Measurements from ENCODE around the gene IL2RA.
"Not testable (repeated sequence)": the region's sequence is repeated elsewhere in the genome, so short reads cannot be mapped to it uniquely, and the experiment has no call there.

Gene IL2RA

GRCh38 chr10:6062101-6062771 is at the start of gene IL2RA:
IL2RA (minus strand) TSS chr10:6062367; CDS start chr10:6062151, 216 bp downstream.
- Histone ChIP-seq H3K9ac (ENCODE audit: low read depth in 1 of 2, low read length in 2 of 2) (peak within 1 kb of the TSS in 1 of 2 donors; percentile 35), H3K4me3 (ENCODE audit: low read length in 2 of 2) (peak within 1 kb of the TSS; percentile 11 to 58), H3K27ac (ENCODE audit: low read depth in 2 of 2, low read length in 2 of 2) (no peak within 1 kb of the TSS), H3K27me3 (ENCODE audit: control insufficient read depth in 2 of 2, insufficient read depth in 2 of 2, low read length in 2 of 2) (no peaks in the 10 kb centered on the region), H3K9me3 (ENCODE audit: control insufficient read depth in 2 of 2, low read length in 2 of 2) (no peaks in the 10 kb centered on the region), H3K4me1 (ENCODE audit: control insufficient read depth in 2 of 2, insufficient read depth in 2 of 2, low read length in 2 of 2) (no peaks in the 10 kb centered on the region), H3K36me3 (ENCODE audit: control insufficient read depth in 2 of 2, insufficient read depth in 2 of 2, low read length in 2 of 2) (no peaks in the 10 kb centered on the region)

DNA sequence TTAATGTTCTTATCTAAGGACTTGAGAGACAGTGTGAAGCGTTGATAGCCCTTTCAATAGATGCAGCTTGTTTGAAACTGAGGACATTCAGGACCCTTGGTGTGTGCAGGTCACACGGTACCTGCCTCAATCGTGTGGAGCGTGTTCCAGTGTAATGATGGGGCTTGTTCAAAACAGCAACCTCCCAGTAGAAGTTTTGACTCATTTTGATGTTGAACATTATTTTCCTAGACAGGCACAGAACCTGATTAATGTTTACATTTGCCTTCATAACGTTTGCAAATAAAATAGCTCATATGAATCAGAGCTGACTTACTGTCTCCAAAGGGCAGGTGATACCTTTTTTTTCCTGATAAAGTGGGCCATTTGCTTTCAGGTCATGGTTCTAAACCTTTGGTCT is 48.0 kb upstream of the IL2RA start:
- Histone ChIP-seq H3K4me1 (ENCODE audit: control insufficient read depth in 2 of 2, insufficient read depth in 2 of 2, low read length in 2 of 2) (peaks cover 0 to 2% of the 10 kb centered on the region in 2 donors), H3K36me3 (ENCODE audit: control insufficient read depth in 2 of 2, insufficient read depth in 2 of 2, low read length in 2 of 2) (peaks cover 74 to 79% of the 10 kb centered on the region in 2 donors), H3K27me3 (ENCODE audit: control insufficient read depth in 2 of 2, insufficient read depth in 2 of 2, low read length in 2 of 2) (no peaks in the 10 kb centered on the region), H3K4me3 (ENCODE audit: low read length in 2 of 2) (no peak overlapping the region), H3K9ac (ENCODE audit: low read depth in 1 of 2, low read length in 2 of 2) (no peak overlapping the region), H3K27ac (ENCODE audit: low read depth in 2 of 2, low read length in 2 of 2) (no peak overlapping the region), H3K9me3 (ENCODE audit: control insufficient read depth in 2 of 2, low read length in 2 of 2) (no peaks in the 10 kb centered on the region)

- H3K27me3 ChIP-seq (ENCODE audit: control insufficient read depth in 2 of 2, insufficient read depth in 2 of 2, low read length in 2 of 2), result no peaks in the 10 kb centered on the region
- no peaks in the 10 kb centered on the region for H3K9me3 ChIP-seq (ENCODE audit: control insufficient read depth in 2 of 2, low read length in 2 of 2)
- H3K4me3 ChIP-seq (ENCODE audit: low read length in 2 of 2), result no peak overlapping the region
- H3K4me1 ChIP-seq (ENCODE audit: control insufficient read depth in 2 of 2, insufficient read depth in 2 of 2, low read length in 2 of 2), result peaks cover 0 to 2% of the 10 kb centered on the region in 2 donors
- no peak overlapping the region for H3K27ac ChIP-seq (ENCODE audit: low read depth in 2 of 2, low read length in 2 of 2)
- H3K9ac ChIP-seq (ENCODE audit: low read depth in 1 of 2, low read length in 2 of 2), result no peak overlapping the region
- peaks cover 70 to 76% of the 10 kb centered on the region in 2 donors for H3K36me3 ChIP-seq (ENCODE audit: control insufficient read depth in 2 of 2, insufficient read depth in 2 of 2, low read length in 2 of 2)
Measured at GRCh38 chr10:6109444-6109775, 47.2 kb upstream of the IL2RA start.

GRCh38 chr10:6108631-6109443 is 46.7 kb upstream of the IL2RA start:
- Histone ChIP-seq H3K27me3 (ENCODE audit: control insufficient read depth in 2 of 2, insufficient read depth in 2 of 2, low read length in 2 of 2) (no peaks in the 10 kb centered on the region), H3K9me3 (ENCODE audit: control insufficient read depth in 2 of 2, low read length in 2 of 2) (no peaks in the 10 kb centered on the region), H3K4me1 (ENCODE audit: control insufficient read depth in 2 of 2, insufficient read depth in 2 of 2, low read length in 2 of 2) (peaks cover 0 to 2% of the 10 kb centered on the region in 2 donors), H3K36me3 (ENCODE audit: control insufficient read depth in 2 of 2, insufficient read depth in 2 of 2, low read length in 2 of 2) (peaks cover 68 to 73% of the 10 kb centered on the region in 2 donors), H3K27ac (ENCODE audit: low read depth in 2 of 2, low read length in 2 of 2) (no peak overlapping the region), H3K9ac (ENCODE audit: low read depth in 1 of 2, low read length in 2 of 2) (no peak overlapping the region), H3K4me3 (ENCODE audit: low read length in 2 of 2) (no peak overlapping the region)

DNA sequence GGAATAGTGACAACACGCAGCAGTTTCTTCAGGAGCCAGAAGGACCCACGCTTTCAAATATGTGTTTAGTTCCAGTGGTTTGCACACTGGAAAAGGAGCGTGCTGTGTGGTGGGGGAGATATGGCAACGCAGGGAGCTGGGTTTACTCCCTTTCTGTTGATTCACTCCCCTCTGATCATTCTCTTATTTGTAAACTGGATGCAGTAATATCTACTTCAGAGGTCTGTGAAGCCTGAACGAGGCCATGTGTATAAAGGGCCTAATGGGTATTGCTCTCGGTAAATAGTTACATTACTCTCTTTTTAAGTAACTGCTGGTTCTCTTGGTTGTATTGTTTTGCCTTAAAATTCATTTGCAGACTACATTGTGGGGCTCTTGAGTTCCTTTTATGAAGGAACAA is 45.9 kb upstream of the IL2RA start:
- no peak overlapping the region for H3K9ac ChIP-seq (ENCODE audit: low read depth in 1 of 2, low read length in 2 of 2)
- no peak overlapping the region for H3K27ac ChIP-seq (ENCODE audit: low read depth in 2 of 2, low read length in 2 of 2)
- no peak overlapping the region for H3K4me3 ChIP-seq (ENCODE audit: low read length in 2 of 2)
- no peaks in the 10 kb centered on the region for H3K27me3 ChIP-seq (ENCODE audit: control insufficient read depth in 2 of 2, insufficient read depth in 2 of 2, low read length in 2 of 2)
- H3K36me3 ChIP-seq (ENCODE audit: control insufficient read depth in 2 of 2, insufficient read depth in 2 of 2, low read length in 2 of 2), result peaks cover 61 to 71% of the 10 kb centered on the region in 2 donors
- H3K9me3 ChIP-seq (ENCODE audit: control insufficient read depth in 2 of 2, low read length in 2 of 2), result no peaks in the 10 kb centered on the region
- peaks cover 0 to 2% of the 10 kb centered on the region in 2 donors for H3K4me1 ChIP-seq (ENCODE audit: control insufficient read depth in 2 of 2, insufficient read depth in 2 of 2, low read length in 2 of 2)

GRCh38 chr10:6107616-6108015 is 45.4 kb upstream of the IL2RA start:
- H3K27ac ChIP-seq (ENCODE audit: low read depth in 2 of 2, low read length in 2 of 2); H3K27me3 ChIP-seq (ENCODE audit: control insufficient read depth in 2 of 2, insufficient read depth in 2 of 2, low read length in 2 of 2); H3K4me1 ChIP-seq (ENCODE audit: control insufficient read depth in 2 of 2, insufficient read depth in 2 of 2, low read length in 2 of 2); H3K9me3 ChIP-seq (ENCODE audit: control insufficient read depth in 2 of 2, low read length in 2 of 2); H3K4me3 ChIP-seq (ENCODE audit: low read length in 2 of 2); H3K9ac ChIP-seq (ENCODE audit: low read depth in 1 of 2, low read length in 2 of 2): not testable (repeated sequence)
- peaks cover 60 to 69% of the 10 kb centered on the region in 2 donors for H3K36me3 ChIP-seq (ENCODE audit: control insufficient read depth in 2 of 2, insufficient read depth in 2 of 2, low read length in 2 of 2)

DNA sequence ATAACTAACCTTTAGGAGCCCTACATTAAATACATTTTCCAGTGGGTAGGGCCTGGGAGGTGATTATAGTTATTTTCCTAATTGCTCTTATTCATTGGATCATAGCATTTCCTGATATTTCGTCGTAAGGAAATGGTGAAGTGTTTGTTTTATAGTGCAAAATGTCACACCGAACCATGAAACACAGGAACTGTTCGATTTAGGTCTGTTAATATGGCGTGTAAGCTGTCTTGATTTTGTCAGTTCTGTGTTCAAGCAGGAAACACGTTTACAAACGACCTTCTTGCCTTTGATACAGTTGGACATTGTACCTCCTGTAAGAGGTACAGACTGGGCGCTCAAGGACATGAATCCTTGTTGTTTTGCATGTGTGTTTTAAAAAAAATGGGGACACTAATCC is 41.4 kb upstream of the IL2RA start:
- H3K27me3 ChIP-seq (ENCODE audit: control insufficient read depth in 2 of 2, insufficient read depth in 2 of 2, low read length in 2 of 2), result no peaks in the 10 kb centered on the region
- H3K4me1 ChIP-seq (ENCODE audit: control insufficient read depth in 2 of 2, insufficient read depth in 2 of 2, low read length in 2 of 2), result peaks cover 0 to under 1% of the 10 kb centered on the region in 2 donors
- H3K27ac ChIP-seq (ENCODE audit: low read depth in 2 of 2, low read length in 2 of 2), result no peak overlapping the region
- H3K36me3 ChIP-seq (ENCODE audit: control insufficient read depth in 2 of 2, insufficient read depth in 2 of 2, low read length in 2 of 2), result peaks cover 36 to 51% of the 10 kb centered on the region in 2 donors
- no peak overlapping the region for H3K9ac ChIP-seq (ENCODE audit: low read depth in 1 of 2, low read length in 2 of 2)
- H3K9me3 ChIP-seq (ENCODE audit: control insufficient read depth in 2 of 2, low read length in 2 of 2), result no peaks in the 10 kb centered on the region
- no peak overlapping the region for H3K4me3 ChIP-seq (ENCODE audit: low read length in 2 of 2)

DNA sequence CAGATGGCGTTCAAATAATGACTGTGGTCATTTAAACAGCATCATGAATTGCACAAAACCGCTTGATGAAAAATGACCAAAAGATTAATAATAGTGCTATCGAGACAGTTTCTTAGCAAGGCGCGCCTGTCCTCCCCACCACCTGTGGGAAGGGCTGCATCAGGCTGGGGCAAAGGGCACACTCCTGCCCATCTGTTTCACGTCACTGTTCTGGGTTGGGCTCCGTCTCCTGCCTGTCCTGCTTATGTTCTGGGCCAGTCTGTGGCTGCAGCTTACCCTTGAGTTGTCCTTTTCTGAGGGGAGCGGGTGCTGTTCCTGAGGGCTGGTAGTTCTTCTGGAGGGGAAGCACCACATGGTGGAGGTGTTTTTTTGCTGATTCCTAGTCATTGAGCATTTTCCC is 40.0 kb upstream of the IL2RA start:
- Histone ChIP-seq H3K27ac (ENCODE audit: low read depth in 2 of 2, low read length in 2 of 2) (no peak overlapping the region), H3K9ac (ENCODE audit: low read depth in 1 of 2, low read length in 2 of 2) (no peak overlapping the region), H3K27me3 (ENCODE audit: control insufficient read depth in 2 of 2, insufficient read depth in 2 of 2, low read length in 2 of 2) (no peaks in the 10 kb centered on the region), H3K36me3 (ENCODE audit: control insufficient read depth in 2 of 2, insufficient read depth in 2 of 2, low read length in 2 of 2) (peaks cover 35 to 51% of the 10 kb centered on the region in 2 donors), H3K4me3 (ENCODE audit: low read length in 2 of 2) (no peak overlapping the region), H3K9me3 (ENCODE audit: control insufficient read depth in 2 of 2, low read length in 2 of 2) (no peaks in the 10 kb centered on the region), H3K4me1 (ENCODE audit: control insufficient read depth in 2 of 2, insufficient read depth in 2 of 2, low read length in 2 of 2) (no peaks in the 10 kb centered on the region)

GRCh38 chr10:6101181-6101580 is 39.0 kb upstream of the IL2RA start:
- H3K27ac ChIP-seq (ENCODE audit: low read depth in 2 of 2, low read length in 2 of 2), result no peak overlapping the region

GRCh38 chr10:6100370-6100769 is 38.2 kb upstream of the IL2RA start:
- H3K4me3 ChIP-seq (ENCODE audit: low read length in 2 of 2), result no peak overlapping the region
- no peak overlapping the region for H3K9ac ChIP-seq (ENCODE audit: low read depth in 1 of 2, low read length in 2 of 2)
- no peaks in the 10 kb centered on the region for H3K27me3 ChIP-seq (ENCODE audit: control insufficient read depth in 2 of 2, insufficient read depth in 2 of 2, low read length in 2 of 2)
- no peaks in the 10 kb centered on the region for H3K9me3 ChIP-seq (ENCODE audit: control insufficient read depth in 2 of 2, low read length in 2 of 2)
- H3K4me1 ChIP-seq (ENCODE audit: control insufficient read depth in 2 of 2, insufficient read depth in 2 of 2, low read length in 2 of 2), result no peaks in the 10 kb centered on the region
- H3K27ac ChIP-seq (ENCODE audit: low read depth in 2 of 2, low read length in 2 of 2), result no peak overlapping the region
- peaks cover 29 to 40% of the 10 kb centered on the region in 2 donors for H3K36me3 ChIP-seq (ENCODE audit: control insufficient read depth in 2 of 2, insufficient read depth in 2 of 2, low read length in 2 of 2)

More at GRCh38 chr10:6101181-6101580, 39.0 kb upstream of the IL2RA start:
- H3K4me1 ChIP-seq (ENCODE audit: control insufficient read depth in 2 of 2, insufficient read depth in 2 of 2, low read length in 2 of 2), result no peaks in the 10 kb centered on the region
- no peak overlapping the region for H3K9ac ChIP-seq (ENCODE audit: low read depth in 1 of 2, low read length in 2 of 2)
- no peaks in the 10 kb centered on the region for H3K9me3 ChIP-seq (ENCODE audit: control insufficient read depth in 2 of 2, low read length in 2 of 2)
- H3K4me3 ChIP-seq (ENCODE audit: low read length in 2 of 2), result no peak overlapping the region
- peaks cover 35 to 44% of the 10 kb centered on the region in 2 donors for H3K36me3 ChIP-seq (ENCODE audit: control insufficient read depth in 2 of 2, insufficient read depth in 2 of 2, low read length in 2 of 2)
- no peaks in the 10 kb centered on the region for H3K27me3 ChIP-seq (ENCODE audit: control insufficient read depth in 2 of 2, insufficient read depth in 2 of 2, low read length in 2 of 2)

All from mucosa of rectum (tissue), 2 donors.